Heart left ventricle (tissue), 16 donors: ENCODE data around the gene VWA3A. TPM values are rescaled to one million over a fixed set of nuclear protein-coding genes. Genes with fewer than 3 reads are reported as not detected.

Experiments
- ATAC-seq, 4 donors: fragments of 200-7000 bp; cut with Tn5 transposase; one replicate each; pipeline ENCODE4 v1.9.1; 2020 to 2022; ENCODE audit warnings: moderate library complexity in 4 of 4, mild to moderate bottlenecking in 3 of 4, moderate number of reproducible peaks in 1 of 4
- DNase-seq, 5 donors: peaks; one replicate each; pipeline ENCODE4 v3.0.0-alpha.2; 2020
- H3K27ac ChIP-seq, 12 donors: fragments of 200-600 bp; sonication (generic) in 4 of 12; one replicate each; pipeline versions ENCODE4 v1.5.0 to v1.8.0; 2016 to 2022; ENCODE audit warnings: mild to moderate bottlenecking in 2 of 12
- H3K27me3 ChIP-seq, 9 donors: fragments of 200-600 bp; sonication (generic) in 2 of 9; one replicate each; pipeline versions ENCODE4 v1.5.1 to v1.8.0; 2016 to 2022; ENCODE audit warnings: mild to moderate bottlenecking in 3 of 9
- H3K36me3 ChIP-seq, 9 donors: fragments of 200-600 bp; sonication (generic) in 2 of 9; one replicate each; pipeline versions ENCODE4 v1.5.0 to v1.8.0; 2018 to 2022; ENCODE audit warnings: mild to moderate bottlenecking in 2 of 9
- H3K4me1 ChIP-seq, 12 donors: fragments of 200-600 bp; sonication (generic) in 4 of 12; one replicate each; pipeline versions ENCODE4 v1.5.0 to v1.8.0; 2016 to 2022; ENCODE audit warnings: mild to moderate bottlenecking in 3 of 12
- H3K4me3 ChIP-seq, 12 donors: fragments of 200-600 bp; sonication (generic) in 4 of 12; one replicate each; pipeline versions ENCODE4 v1.5.0 to v1.8.0; 2017 to 2022; ENCODE audit warnings: mild to moderate bottlenecking in 9 of 12, moderate library complexity in 4 of 12
- H3K9me3 ChIP-seq, 12 donors: fragments of 200-600 bp; sonication (generic) in 4 of 12; one replicate each; pipeline versions ENCODE4 v1.5.0 to v1.8.0; 2016 to 2022; ENCODE audit warnings: mild to moderate bottlenecking in 1 of 12
- POLR2A ChIP-seq, 2 donors: fragments of 450-650 bp; IDR thresholded peaks; one replicate each; pipeline ENCODE4 v1.6.1; 2017; ENCODE audit warnings: antibody characterized with exemption in 2 of 2, mild to moderate bottlenecking in 2 of 2, moderate library complexity in 2 of 2
- WGBS, 4 donors: extraction: QIAGEN DNeasy Blood & Tissue Kit in 2 of 4; methylation state at CpG; one replicate each; pipeline versions ENCODE4 v1.1.5 to v1.1.7; 2013 to 2018; 5-methylcytosine and 5-hydroxymethylcytosine counted together
- intact Hi-C, 10 donors: fragments of 100-400 bp; cut with DNase I; formaldehyde crosslinking; loops; one replicate each; pipeline versions ENCODE4 v1.11.1 to v1.14.2; 2022
- polyA plus RNA-seq, 2 donors: library from polyadenylated mRNA; stranded (reverse); fragments of 200-250 nt; gene quantifications; one replicate each; pipeline ENCODE4 v1.2.3, GENCODE V29; 2013
- total RNA-seq, 9 donors: library from RNA; depleted of rRNA in 2 of 9; stranded (reverse); fragments of >200 nt in 2 of 9; fragmentation: NEBNext Ultra II Directional in 3 of 9; extraction: Animal tissue kit (Norgen Biotek cat#: 25700) in 3 of 9; gene quantifications; one replicate each; pipeline versions ENCODE4 v1.1.0 to v1.2.4, GENCODE V29; 2016 to 2023
- TF ChIP-seq, protein P1 (sequence below), 12 donors: fragments of 200-600 bp; sonication (generic) in 4 of 12; IDR thresholded peaks; one replicate each; pipeline versions ENCODE4 v1.5.0 to v1.8.0; 2018 to 2022; ENCODE audit warnings: antibody characterized with exemption in 12 of 12, mild to moderate bottlenecking in 5 of 12
- donor health status: ischemic (EF 13 %, LVEDD 7.1; RV severe dilation, severe dysfunction).
- donor health status: healthy with polysubstance abuse.
- donor health status: DM: no; HTN: yes; CAD: no.
- donor health status: DM: no; HTN: no; CAD: no.
- donor health status: ischemic (EF 25% LVEDD 6.9; RV normal size, moderate dysfunction).
- donor health status: ischemic (EF 25% LVEDD 5.7; RV mildly dilated, moderate dysfunction).
- donor health status: healthy.
- donor health status: DM: yes; HTN: yes; CAD: no.
- donor health status: ischemic (EF 35%, LVEDD 5.7; RV mildly dilated, moderate dysfunction).
- donor health status: nonischemic (EF 11% LVEDD 7.7; RV severe dilation, severe dysfunction).
- donor health status: DM: yes; HTN: yes; CAD: no.
- donor health status: PGD.
- donor health status: ischemic (EF 29% LVEDD 5.4; RV normal size, mild dysfunction).
- donor health status: nonischemic (EF 23%, LVEDD 6.1; RV moderate dilation, normal function).

VWA3A gene
- total and polyA plus RNA-seq, 11 donors, result 0.03 to 1.3 (median 0.58) TPM; not detected in 1

DNA sequence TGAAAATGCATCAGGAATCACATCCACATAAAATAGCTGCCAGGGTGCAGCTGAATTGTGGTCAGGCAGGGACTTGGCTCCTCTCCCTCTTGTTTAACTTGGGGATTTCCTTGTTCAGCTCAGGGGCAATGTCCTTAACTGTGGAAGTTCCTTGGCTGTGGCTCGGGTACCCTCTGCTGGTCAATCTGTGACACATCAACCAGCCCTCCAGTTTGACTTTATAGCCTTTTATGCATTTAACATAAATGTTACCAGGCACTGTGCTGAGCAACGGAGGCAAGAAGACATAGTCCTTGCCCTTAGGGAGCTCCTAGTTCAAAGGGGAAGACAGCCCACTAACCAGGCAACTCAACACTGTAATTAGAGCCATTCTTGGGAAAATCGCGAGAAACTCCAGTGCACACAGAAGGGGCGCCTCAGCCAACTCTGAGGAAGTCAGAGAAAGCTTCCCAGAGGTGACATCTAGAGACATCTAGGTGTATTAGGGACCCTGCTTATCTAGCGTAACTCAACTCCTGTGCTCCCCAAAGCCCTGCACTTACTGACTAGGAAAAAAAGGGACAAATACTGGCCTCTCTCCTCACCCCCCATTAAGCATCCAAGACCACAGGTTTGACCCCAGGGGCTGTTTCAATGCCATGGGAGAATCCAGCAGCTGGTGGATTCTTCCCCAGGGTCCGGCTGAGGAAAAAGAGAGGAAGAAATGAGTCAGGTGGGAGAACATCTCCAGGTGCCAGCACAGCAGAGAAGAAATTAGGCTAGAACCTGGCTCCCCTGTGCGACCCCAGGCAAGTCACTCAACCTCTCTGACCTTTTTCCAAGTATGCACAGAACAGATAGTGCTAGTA is 96.5 kb downstream of the VWA3A start:
- intact Hi-C loops, result loop anchor here (1.0 to 10.0 kb wide), 15 partner anchors 92 to 534 kb away; partner anchors contain the start of genes PDZD9 (in 6 of the 10), UQCRC2 (in 5 of the 10), IGSF6 (in 1 of the 10) and MOSMO (in 1 of the 10)
- peak overlapping the region in 5 of 12 donors; percentile 69 to 94 (median 80) for H3K4me3 ChIP-seq

DNA sequence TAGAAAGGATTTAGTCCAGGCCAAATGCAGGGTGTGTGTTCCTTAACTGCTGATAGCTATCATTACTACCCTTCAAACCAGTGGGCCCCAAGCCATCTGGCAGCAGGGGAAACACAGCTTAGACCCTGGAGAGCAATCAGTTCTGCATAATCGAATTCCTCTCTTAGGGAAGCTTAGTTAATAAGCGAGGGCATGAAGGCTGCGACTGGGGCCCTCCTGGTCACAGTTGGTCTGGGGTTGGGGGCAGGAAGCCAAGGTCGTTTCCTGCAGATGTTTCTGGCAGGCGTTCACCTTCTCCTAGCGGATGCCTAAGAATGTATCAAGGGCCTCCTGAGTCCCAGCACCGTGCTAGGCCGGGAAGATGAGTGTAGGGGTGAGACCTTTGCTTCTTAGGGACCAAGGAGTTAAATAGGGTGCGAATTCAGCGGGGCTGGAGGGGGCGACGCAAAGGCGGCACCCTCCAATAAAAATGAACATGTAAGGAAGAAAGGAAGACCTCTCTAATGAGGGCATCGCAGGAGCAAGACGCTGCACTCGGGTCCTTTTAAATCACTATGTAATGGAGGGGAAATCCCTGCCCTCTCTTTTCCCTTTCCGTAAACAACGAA is 97.2 kb downstream of the VWA3A start:
- no peak for ATAC-seq
- Histone ChIP-seq H3K9me3 (no peaks in the 10 kb centered on the region), H3K27me3 (no peaks in the 10 kb centered on the region), H3K4me1 (peaks cover 4 to 44% (median 29%) of the 10 kb centered on the region in 12 donors), H3K27ac (peak overlapping the region; percentile 90 to 99 (median 96)), H3K4me3 (peak overlapping the region; percentile 54 to 94 (median 77)), H3K36me3 (no peaks in the 10 kb centered on the region)
- peak; percentile 65 to 76 (median 74) for DNase-seq
- TF ChIP-seq, protein P1, sequence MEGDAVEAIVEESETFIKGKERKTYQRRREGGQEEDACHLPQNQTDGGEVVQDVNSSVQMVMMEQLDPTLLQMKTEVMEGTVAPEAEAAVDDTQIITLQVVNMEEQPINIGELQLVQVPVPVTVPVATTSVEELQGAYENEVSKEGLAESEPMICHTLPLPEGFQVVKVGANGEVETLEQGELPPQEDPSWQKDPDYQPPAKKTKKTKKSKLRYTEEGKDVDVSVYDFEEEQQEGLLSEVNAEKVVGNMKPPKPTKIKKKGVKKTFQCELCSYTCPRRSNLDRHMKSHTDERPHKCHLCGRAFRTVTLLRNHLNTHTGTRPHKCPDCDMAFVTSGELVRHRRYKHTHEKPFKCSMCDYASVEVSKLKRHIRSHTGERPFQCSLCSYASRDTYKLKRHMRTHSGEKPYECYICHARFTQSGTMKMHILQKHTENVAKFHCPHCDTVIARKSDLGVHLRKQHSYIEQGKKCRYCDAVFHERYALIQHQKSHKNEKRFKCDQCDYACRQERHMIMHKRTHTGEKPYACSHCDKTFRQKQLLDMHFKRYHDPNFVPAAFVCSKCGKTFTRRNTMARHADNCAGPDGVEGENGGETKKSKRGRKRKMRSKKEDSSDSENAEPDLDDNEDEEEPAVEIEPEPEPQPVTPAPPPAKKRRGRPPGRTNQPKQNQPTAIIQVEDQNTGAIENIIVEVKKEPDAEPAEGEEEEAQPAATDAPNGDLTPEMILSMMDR (IDR thresholded peaks at IDR 0.05), result no peak
- TF ChIP-seq POLR2A (IDR thresholded peaks at IDR 0.05), result no peak
- WGBS, 4 donors, result 4 to 8% (median 6%) methylated on average over 18 of the region's 18 CpGs
- intact Hi-C loops, result loop anchor here (1.0 to 10.0 kb wide), 19 partner anchors 17 to 1025 kb away; partner anchors contain the start of genes UQCRC2 (in 6 of the 10), PDZD9 (in 5 of the 10), CDR2 (in 2 of the 10) and EEF2K (in 2 of the 10)

More for the DNA sequence above, 96.5 kb downstream of the VWA3A start:
- TF ChIP-seq POLR2A (IDR thresholded peaks at IDR 0.05), result no peak
- TF ChIP-seq, protein P1 (IDR thresholded peaks at IDR 0.05), result peak; percentile 74 to 90 (median 82)
- H3K4me1 ChIP-seq, result peaks cover 4 to 42% (median 29%) of the 10 kb centered on the region in 12 donors
- WGBS, 4 donors, result 33 to 39% (median 36%) methylated on average over 8 of the region's 8 CpGs
- ATAC-seq (no peak), DNase-seq (peak; percentile 19 to 72 (median 67))
- H3K27ac ChIP-seq, result peak overlapping the region; percentile 90 to 99 (median 96)
- no peaks in the 10 kb centered on the region for H3K36me3 ChIP-seq
- H3K27me3 ChIP-seq, result no peaks in the 10 kb centered on the region
- H3K9me3 ChIP-seq, result no peaks in the 10 kb centered on the region

DNA sequence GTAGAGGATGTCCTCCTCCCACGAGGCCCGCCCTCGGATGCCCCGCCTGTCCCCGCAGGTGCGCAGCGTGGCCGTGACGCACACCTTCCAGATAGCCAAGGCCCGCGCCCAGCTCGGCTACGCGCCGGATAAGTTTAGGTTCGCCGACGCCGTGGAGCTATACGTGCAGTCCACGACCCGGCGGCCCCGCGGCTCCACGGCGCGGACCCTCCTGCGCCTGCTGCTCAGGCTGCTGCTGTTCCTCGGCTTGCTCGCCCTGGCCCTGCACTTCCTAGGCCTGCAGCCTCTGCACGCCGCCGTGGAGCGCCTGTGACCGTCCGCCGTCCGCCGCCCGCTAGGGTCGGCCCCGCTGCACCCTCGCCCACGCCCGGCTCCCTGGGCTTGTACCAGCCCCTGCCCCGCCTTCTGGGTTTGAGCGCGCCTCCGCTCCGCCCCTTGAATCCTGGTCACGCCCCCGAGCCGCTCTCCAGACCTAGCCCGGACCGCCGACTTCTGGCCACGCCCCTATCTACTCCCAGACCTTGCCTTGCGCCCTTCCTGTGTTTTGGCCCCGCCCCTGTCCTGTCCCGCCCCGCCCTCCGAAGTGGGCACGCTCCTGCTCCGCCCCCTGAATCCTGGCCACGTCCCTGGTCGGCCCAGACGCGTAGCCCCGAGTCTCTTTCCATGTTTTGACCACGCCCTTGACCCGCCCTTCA is 97.9 kb downstream of the VWA3A start:
- Histone ChIP-seq H3K4me3 (peak overlapping the region; percentile 54 to 94 (median 77)), H3K4me1 (peaks cover 4 to 51% (median 29%) of the 10 kb centered on the region in 12 donors), H3K36me3 (no peaks in the 10 kb centered on the region), H3K27ac (peak overlapping the region; percentile 90 to 99 (median 96)), H3K27me3 (no peaks in the 10 kb centered on the region), H3K9me3 (no peaks in the 10 kb centered on the region)
- TF ChIP-seq, protein P1 (IDR thresholded peaks at IDR 0.05), result peak in 1 of 12 donors; percentile 8
- TF ChIP-seq POLR2A (IDR thresholded peaks at IDR 0.05), result peak in 1 of 2 donors; percentile 94
- peak; percentile 75 to 85 (median 80) for ATAC-seq
- WGBS, 4 donors, result 0 to 1% (median 0%) methylated on average over 44 to 72 of the region's 72 CpGs
- DNase-seq, result peak in 4 of 5 donors; percentile 72 to 100 (median 80)
- intact Hi-C loops, result loop anchor here in 4 of 10 donors (2.0 to 10.0 kb wide), 6 partner anchors 17 to 1025 kb away; partner anchors contain the start of genes CDR2 (in 2 of the 4), EEF2K (in 2 of the 4), UQCRC2 (in 1 of the 4) and USP31 (in 1 of the 4)
